ENCODE data around the gene TTC8.
"Not testable (repeated sequence)": the region's sequence is repeated elsewhere in the genome, so short reads cannot be mapped to it uniquely, and the experiment has no call there.

DNA sequence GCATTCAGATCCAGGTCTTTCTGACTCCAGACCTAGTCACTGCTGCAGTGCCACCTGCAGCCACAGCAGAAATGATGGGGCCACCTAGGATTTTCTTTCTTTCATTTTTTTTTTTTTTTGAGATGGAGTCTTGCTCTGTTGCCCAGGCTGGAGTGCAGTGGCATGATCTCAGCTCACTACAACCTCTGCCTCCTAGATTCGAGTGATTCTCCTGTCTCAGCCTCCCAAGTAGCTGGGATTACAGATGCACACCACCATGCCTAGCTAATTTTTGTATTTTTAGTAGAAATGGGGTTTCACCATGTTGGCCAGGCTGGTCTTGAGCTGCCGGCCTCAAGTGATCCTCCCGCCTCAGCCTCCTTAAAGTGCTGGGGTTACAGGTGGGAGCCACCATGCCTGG is 33.4 kb downstream of the TTC8 start:
- TF ChIP-seq CTCF, POLR2AphosphoS5 (IDR thresholded peaks at IDR 0.05): not testable (repeated sequence)

All from transverse colon (tissue), 4 donors.